IPS DF 19.7 (cell line): ENCODE measurements around the gene MSMB.
"Not testable (repeated sequence)": the region's sequence is repeated elsewhere in the genome, so short reads cannot be mapped to it uniquely, and the experiment has no call there.

Experiments
- DNase-seq: peaks from one replicate; pipeline ENCODE4 v3.0.0-alpha.2; 2013; ENCODE audit warnings: low read depth, low spot score

MSMB gene

DNA sequence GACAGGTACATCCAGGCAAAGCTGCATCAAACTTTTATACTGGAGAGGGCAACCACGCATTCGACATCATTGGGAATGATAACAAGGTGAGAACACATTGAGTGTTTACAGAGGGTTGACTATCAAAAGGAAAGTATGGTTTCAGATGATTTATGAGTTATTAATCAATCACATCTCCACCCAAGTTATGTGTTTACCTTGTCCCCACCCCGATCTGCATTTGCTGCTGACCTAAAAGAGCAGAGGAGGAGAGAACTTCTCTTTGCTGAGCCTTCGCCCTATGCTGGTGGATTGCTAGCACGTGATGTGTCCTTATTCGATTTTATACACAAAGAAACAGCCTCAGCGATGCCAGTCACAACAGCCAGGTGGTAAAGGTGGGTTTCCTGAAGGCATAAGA lies at the start of gene MSMB:
MSMB (minus strand) TSS at position 9 of the 400 bp plus-strand sequence. CDS start 32 bp downstream, outside the sequence.
- DNase-seq: no peak

DNA sequence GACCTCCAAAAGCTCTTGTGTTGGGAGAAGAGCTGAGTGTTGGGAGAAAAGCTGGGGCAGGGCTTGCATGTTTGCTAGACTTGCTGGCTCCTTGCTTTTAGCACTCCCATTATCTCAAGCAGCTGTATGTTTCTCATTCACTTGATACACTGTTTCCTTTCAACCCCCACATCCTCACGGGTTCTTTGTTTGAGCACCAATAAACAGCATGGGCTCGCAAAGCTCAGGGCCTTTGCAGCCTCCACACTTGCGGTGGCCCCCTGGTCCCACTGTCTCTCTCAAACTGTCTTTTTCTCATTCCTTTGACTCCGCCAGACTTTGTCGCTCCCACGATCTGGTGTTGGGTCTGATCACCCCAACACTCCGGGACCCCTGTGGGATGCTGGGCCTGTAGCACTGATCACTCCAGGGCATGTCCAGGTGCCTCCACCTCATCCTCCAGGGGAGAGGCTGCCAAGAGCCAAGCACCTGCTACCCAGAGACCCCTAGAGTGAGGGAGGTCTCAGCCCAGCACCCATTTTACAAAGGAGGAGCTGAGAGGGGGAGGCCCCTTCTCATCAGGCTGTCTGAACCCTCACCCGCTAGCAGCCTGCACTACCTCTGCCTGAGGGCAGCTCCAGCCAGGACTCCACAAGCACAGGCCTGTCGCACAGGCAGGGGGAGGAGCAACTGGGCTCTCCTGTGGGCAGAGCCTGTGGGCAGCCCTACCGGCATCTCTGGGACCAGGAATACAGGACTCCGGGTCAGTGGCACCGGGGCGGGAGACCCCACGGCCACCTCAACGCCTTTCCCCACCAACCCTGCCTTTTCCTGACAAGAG lies 49.1 kb upstream of the MSMB start:
- DNase-seq: no peak

GRCh38 chr10:46094197-46094500 lies 48.1 kb upstream of the MSMB start:
- no peak for DNase-seq

DNA sequence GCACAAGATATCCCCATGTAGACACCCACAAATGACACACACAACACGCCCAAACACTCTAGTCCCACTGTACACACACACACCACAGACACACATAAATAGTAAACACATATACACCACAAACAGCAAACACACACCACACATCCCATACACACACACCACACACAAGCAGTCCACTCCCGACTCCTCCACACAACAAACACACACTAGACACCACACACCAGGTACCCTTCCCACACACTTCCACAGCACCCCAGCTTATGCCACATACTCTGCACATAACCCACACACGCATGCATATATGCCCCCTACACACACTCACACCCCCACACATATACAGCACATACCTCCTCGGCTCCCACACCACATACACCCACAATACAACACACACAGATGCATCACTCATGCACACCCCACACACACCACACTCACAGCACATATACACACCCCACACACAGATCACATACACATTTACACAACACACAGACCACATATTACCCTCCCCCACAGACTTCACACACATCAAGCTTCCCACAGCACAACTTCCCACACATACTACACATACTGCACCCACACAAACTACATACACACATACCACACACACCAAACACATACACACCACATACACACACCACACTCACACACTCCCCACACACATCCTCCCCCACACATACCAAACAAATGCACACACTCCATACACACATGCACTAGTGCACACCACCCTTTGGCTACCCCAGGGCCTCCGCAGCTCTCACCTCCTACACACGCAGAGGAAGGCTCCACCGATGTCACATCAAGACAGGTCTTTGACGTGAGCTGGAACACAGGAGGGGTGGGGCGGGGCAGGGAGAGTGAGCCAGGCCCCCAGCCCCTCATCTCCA lies 47.5 kb upstream of the MSMB start:
- DNase-seq: not testable (repeated sequence)

GRCh38 chr10:46092524-46093081 lies 46.5 kb upstream of the MSMB start:
- DNase-seq: no peak

- DNase-seq: no peak
Measured at GRCh38 chr10:46091828-46092523, 45.9 kb upstream of the MSMB start.

DNA sequence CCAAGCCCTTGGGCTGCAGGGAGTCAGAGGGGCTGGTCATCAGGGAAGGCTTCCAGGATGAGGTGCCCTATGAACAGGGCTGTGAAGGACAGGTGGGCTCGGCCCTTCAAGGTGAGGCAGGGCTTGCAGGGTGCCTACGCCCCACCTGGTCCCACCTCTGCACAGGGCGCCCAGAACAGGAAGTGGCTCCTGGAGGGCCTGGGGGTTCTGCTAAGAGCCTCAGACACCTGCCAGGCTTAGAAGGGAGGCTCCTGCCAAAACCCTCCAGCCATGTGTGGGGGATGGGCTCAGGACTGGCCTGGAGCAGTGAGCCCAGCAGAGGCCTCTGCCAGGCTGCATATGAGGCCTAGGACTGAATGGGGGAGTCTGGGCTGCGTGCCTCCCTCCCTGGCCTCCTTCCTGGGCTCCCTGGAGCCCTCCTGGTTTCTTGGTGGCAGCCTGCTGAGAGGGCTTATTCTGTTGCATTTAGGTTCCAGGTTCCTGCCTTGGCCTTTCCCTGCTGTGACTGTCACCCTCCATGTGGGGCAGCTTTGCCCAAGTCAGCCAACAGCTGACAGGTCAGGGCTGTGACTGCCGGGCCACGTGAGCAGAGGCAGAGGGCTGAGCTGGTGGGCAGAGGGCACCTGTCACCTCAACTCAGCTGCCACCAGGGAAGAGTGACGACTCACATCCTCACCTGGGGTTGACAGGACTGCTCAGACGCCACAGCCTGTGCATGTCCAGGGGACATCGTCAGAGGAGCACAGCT lies 45.2 kb upstream of the MSMB start:
- no peak for DNase-seq

DNA sequence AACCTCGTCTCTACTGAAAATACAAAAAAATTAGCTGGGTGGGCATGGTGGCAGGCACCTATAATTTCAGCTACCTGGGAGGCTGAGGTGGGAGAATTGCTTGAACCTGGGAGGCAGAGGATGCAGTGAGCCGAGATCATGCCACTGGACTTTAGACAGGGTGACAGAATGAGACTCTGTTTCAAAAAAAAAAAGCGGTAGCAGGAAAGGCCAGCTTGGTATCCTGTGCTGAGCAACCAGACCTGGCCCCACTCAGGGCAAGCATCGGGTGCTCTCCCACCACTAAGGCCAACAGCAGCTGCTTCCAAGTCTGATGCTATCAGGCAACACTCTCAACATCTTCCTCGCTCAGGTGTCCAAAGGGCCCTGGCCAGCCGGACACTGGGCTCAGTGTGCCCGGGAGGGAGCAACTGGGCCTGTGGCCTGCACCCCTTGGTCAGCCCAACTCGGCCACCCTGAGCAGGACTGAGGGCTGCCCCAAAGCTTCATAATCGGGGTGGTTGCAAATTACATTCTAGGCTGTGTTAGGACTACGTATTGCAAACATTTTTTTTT lies 44.3 kb upstream of the MSMB start:
- no peak for DNase-seq

DNA sequence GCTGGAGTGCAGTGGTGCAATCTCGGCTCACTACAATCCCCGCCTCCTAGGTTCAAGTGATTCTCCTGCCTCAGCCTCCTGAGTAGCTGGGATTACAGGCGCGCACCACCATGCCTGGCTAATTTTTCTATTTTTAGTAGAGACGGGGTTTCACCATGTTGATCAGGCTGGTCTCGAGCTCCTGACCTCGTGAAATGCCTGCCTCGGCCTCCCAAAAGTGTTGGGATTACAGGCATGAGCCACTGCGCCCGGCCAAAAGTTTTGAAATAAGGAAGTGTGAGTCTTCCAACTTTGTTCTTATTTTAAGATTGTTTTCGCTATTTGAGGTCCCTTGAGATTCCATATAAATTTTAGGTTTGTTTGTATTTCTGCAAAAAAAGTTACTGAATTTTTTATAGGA lies 41.3 kb upstream of the MSMB start:
- DNase-seq: not testable (repeated sequence)

DNA sequence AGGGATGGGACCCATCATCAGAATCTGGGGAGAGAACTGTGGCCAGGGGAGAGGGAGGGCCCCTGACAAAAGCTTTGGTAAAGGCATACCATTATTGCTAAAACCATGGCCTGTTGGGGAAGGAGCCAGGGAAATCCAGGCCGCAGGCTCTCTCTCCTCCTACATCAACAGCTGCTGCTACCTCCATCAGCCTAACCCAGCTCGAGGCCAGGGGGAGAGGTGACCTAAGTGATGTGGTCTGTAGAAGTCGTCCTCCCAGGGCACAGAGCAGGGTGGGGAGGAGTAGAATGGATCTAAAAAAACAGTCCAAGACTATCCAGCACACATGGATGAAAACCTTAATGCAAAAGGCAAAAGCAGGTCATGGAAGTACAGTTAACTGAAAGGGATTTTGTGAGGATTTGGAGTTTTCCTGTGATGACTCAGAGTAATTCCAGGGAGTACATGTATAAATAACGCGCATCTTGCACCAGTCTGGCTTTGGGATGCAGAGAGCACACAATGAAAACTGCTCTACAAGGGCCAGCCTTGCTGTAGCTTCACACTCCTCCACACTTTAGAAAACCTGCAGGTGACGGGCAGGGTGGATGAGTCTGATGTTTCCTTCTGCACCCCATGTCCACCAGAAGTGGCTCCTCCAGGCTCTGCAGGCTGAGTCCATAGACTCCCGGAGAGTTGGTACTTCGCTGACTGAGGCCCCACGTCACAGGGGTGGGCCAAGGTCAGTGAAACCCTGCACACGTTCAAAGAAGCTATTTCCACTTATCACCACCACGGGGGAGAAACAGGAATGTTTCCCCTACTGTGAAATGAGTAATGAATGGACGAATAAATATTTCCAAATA lies 38.5 kb upstream of the MSMB start:
- no peak for DNase-seq

DNA sequence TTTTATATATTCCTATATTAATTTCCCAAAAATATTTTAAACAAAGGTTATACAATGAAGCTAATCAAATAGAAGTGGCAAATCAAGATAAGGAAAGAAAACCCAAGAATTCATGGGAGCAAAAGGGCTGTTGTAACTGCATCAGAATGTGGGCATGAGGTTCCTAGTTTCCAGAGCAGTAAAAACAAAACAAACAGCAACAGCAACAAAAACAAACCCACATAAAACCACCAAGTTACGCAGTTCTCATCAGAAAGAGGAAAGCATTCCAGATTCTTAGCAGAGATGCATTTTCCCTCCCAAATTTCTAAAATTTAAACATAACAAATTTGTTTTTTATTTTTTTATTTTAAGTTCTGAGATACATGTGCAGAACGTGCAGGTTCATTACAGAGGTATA lies 34.8 kb upstream of the MSMB start:
- DNase-seq: no peak

GRCh38 chr10:46079831-46080585 lies 33.9 kb upstream of the MSMB start:
- no peak for DNase-seq

GRCh38 chr10:46077731-46078413 lies 31.8 kb upstream of the MSMB start:
- no peak for DNase-seq

DNA sequence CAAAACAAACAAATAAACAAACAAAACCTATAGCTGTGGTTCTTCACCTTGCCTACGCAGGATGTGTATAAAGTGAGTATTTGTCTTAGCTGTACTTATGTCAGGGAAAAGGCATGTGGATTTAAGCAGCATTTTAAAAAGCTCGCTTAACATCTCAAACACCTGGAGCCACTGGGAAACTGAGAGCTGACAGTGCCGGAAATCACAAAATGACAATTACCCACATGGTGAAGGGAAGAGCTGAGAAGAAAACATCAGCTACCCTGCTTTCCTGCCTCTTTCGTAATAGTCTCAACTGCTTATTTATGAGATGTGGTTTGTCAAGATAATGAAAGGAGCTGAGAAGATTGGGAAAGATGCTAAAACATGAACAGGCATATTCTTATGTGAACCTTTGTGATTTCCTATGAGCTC lies 31.1 kb upstream of the MSMB start:
- no peak for DNase-seq

- DNase-seq: no peak
Measured at GRCh38 chr10:46075869-46076268, 29.8 kb upstream of the MSMB start.

DNA sequence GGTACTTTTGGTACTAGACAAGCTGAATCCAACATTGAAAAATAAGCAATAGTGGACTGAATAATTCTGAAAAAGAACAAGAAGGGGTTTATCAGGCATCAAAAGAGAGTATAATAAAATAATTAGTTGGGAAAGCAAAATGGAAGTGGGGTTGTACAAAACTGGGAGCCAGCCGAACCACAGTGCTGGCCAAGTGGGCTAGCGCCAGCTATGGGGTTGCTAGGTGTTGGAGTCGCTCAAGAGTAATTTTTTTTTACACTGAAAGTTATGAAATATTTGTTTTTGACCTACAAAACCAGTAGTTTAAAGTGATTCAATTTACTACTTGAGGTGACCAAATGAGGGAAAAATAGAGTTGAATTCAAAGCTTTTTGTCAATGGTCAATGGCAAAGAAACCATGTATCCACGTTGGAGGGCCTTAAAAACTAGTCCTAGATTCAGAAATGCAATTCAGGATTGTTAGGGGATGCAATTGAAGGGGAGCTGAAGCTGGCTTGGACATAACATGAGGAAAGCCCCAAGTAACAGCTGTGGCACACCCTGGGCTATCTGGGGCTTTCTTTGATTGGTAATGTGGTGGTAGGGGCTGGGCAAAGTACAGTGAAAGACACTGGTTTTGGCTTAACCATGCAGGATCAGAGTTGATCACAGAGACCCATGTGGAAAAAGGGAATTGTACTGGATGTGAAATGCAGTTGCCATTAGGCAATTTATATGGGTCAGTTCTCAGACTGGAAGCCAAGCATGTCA lies 28.3 kb upstream of the MSMB start:
- no peak for DNase-seq

DNA sequence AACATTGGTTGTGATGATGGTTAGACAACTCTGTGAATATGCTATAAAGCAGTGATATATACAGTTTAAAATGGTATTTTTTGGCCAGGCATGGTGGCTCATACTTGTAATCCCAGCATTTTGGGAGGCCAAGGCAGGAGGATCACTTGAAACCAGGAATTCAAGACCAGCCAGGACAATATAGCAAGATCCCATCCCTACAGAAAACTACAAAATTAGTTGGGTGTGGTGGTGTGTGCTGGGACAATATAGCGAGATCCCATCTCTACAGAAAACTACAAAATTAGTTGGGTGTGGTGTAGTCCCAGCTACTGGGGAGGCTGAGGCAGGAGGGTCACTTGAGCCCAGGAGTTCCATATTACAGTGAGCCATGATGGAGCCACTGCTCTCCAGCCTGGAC lies 27.5 kb upstream of the MSMB start:
- no peak for DNase-seq

GRCh38 chr10:46070749-46071148 lies 24.7 kb upstream of the MSMB start:
- no peak for DNase-seq
